Activated CD4-positive, alpha-beta T cell treated with anti-CD3 and anti-CD28 coated beads, Interleukin-10, Interleukin-2, amounts not matched to agents 100 ng/mL and 50 ng/mL, durations not matched to agents 16 hours and 8 hours (primary cell): ENCODE measurements around the gene SCAMP3.
A peak's percentile ranks its signal among the peaks of the same experiment; 100 is the strongest.

Source experiments
- DNase-seq: peaks from one replicate; pipeline ENCODE4 v3.0.0-alpha.2; 2020

Gene SCAMP3

GRCh38 chr1:155285063-155285462 is 22.9 kb upstream of the SCAMP3 start:
- no peak for DNase-seq

GRCh38 chr1:155284476-155284875 is 22.3 kb upstream of the SCAMP3 start:
- no peak for DNase-seq

GRCh38 chr1:155282488-155283091 is 20.4 kb upstream of the SCAMP3 start:
- no peak for DNase-seq

- no peak for DNase-seq
Measured at GRCh38 chr1:155279268-155279667, 17.1 kb upstream of the SCAMP3 start.

GRCh38 chr1:155278689-155279160 is 16.6 kb upstream of the SCAMP3 start:
- DNase-seq: no peak

- DNase-seq: peak; percentile 58
Measured at GRCh38 chr1:155277902-155278688, 15.9 kb upstream of the SCAMP3 start.

GRCh38 chr1:155277070-155277901 is 15.1 kb upstream of the SCAMP3 start, which contains the start of gene HCN3:
Gene HCN3 (plus strand): TSS chr1:155277463. CDS start chr1:155277591, 128 bp downstream.
- peak; percentile 97 for DNase-seq

GRCh38 chr1:155273343-155274245 is 11.4 kb upstream of the SCAMP3 start, which contains the start of gene CLK2:
Gene CLK2 (minus strand): TSS chr1:155273504. CDS start chr1:155270977, 2,527 bp downstream.
- DNase-seq: peak; percentile 98

GRCh38 chr1:155272466-155273342 is 10.5 kb upstream of the SCAMP3 start:
- DNase-seq: no peak

GRCh38 chr1:155269381-155269780 is 7.2 kb upstream of the SCAMP3 start:
- no peak for DNase-seq

- DNase-seq: no peak
Measured at GRCh38 chr1:155268630-155269029, 6.5 kb upstream of the SCAMP3 start.

GRCh38 chr1:155267373-155267772 is 5.2 kb upstream of the SCAMP3 start:
- DNase-seq: no peak

GRCh38 chr1:155266553-155266952 is 4.4 kb upstream of the SCAMP3 start:
- no peak for DNase-seq

GRCh38 chr1:155263067-155263466 is 907 bp upstream of the SCAMP3 start:
- DNase-seq: no peak

- peak; percentile 56 for DNase-seq
Measured at GRCh38 chr1:155261493-155261851, 688 bp downstream of the SCAMP3 start.

GRCh38 chr1:155260276-155260675 is 1.9 kb downstream of the SCAMP3 start:
- no peak for DNase-seq

- DNase-seq: no peak
Measured at GRCh38 chr1:155256058-155256852, 5.9 kb downstream of the SCAMP3 start.

GRCh38 chr1:155255243-155256007 is 6.7 kb downstream of the SCAMP3 start, which contains the start of gene ENTREP3:
Gene ENTREP3 (minus strand): TSS chr1:155255483. CDS start chr1:155254877, 606 bp downstream.
- peak; percentile 88 for DNase-seq

GRCh38 chr1:155254714-155255242 is 7.4 kb downstream of the SCAMP3 start:
- DNase-seq: no peak
